Hepatocyte (in vitro differentiated cells): Measurements from ENCODE around the gene MYO1B. TPM values are rescaled to one million over a fixed set of nuclear protein-coding genes. Genes with fewer than 3 reads are reported as not detected.

Experiments used
- DNase-seq: peaks from one replicate; pipeline ENCODE4 v3.0.0-alpha.2; 2016; ENCODE audit warnings: low spot score
- H2AFZ ChIP-seq: fragments of 200-600 bp; sonication (generic); 2 replicates; pipeline ENCODE4 v1.6.0; 2016; ENCODE audit warnings: antibody characterized with exemption, mild to moderate bottlenecking
- H3K27ac ChIP-seq: fragments of 200-600 bp; sonication (generic); 2 replicates; pipeline ENCODE4 v1.5.1; 2016; ENCODE audit warnings: mild to moderate bottlenecking
- H3K27me3 ChIP-seq: fragments of 200-600 bp; sonication (generic); 2 replicates; pipeline ENCODE4 v1.6.1; 2016
- H3K36me3 ChIP-seq: fragments of 200-600 bp; sonication (generic); replicated peaks from 2 replicates; pipeline ENCODE4 v1.5.1; 2016; ENCODE audit warnings: low read depth; ENCODE audit not compliant: insufficient read depth
- H3K4me1 ChIP-seq: fragments of 200-600 bp; sonication (generic); 2 replicates; pipeline ENCODE4 v1.5.1; 2016; ENCODE audit warnings: mild to moderate bottlenecking, moderate library complexity; ENCODE audit not compliant: insufficient read depth
- H3K4me2 ChIP-seq: fragments of 200-600 bp; sonication (generic); 2 replicates; pipeline ENCODE4 v1.6.0; 2016
- H3K4me3 ChIP-seq: fragments of 200-600 bp; sonication (generic); 2 replicates; pipeline ENCODE4 v1.5.1; 2016; ENCODE audit warnings: mild to moderate bottlenecking
- H3K79me2 ChIP-seq: fragments of 200-600 bp; sonication (generic); 2 replicates; pipeline ENCODE4 v1.6.0; 2017; ENCODE audit warnings: mild to moderate bottlenecking
- H3K9me2 ChIP-seq: fragments of 200-600 bp; sonication (generic); replicated peaks from 2 replicates; pipeline ENCODE4 v1.6.0; 2017; ENCODE audit warnings: mild to moderate bottlenecking; ENCODE audit not compliant: insufficient read depth
- H3K9me3 ChIP-seq: fragments of 200-600 bp; sonication (generic); 2 replicates; pipeline ENCODE4 v1.5.1; 2016; ENCODE audit warnings: low read depth, mild to moderate bottlenecking
- H4K20me1 ChIP-seq: fragments of 200-600 bp; sonication (generic); 2 replicates; pipeline ENCODE4 v1.6.0; 2016; ENCODE audit warnings: mild to moderate bottlenecking; ENCODE audit not compliant: insufficient read depth, poor library complexity, severe bottlenecking
- CTCF ChIP-seq: fragments of 200-600 bp; sonication (generic); IDR thresholded peaks from 2 replicates; pipeline ENCODE4 v1.5.1; 2016; ENCODE audit warnings: antibody characterized with exemption, mild to moderate bottlenecking; ENCODE audit not compliant: poor library complexity
- EZH2 ChIP-seq: fragments of 200-600 bp; sonication (generic); IDR thresholded peaks from 2 replicates; pipeline ENCODE4 v1.6.1; 2016; ENCODE audit warnings: antibody characterized with exemption, mild to moderate bottlenecking, borderline replicate concordance
- EZH2phosphoT487 ChIP-seq: fragments of 200-600 bp; sonication (generic); IDR thresholded peaks from one replicate; pipeline ENCODE4 v1.6.1; 2018; ENCODE audit warnings: antibody characterized with exemption, mild to moderate bottlenecking, low read depth, moderate library complexity; ENCODE audit not compliant: unreplicated experiment, severe bottlenecking
- WGBS: methylation state at CpG from one replicate; pipeline ENCODE4 v1.1.6; 2016; ENCODE audit warnings: low lambda C conversion rate; ENCODE audit errors: missing lambda C conversion rate; 5-methylcytosine and 5-hydroxymethylcytosine counted together
- polyA plus RNA-seq: library from polyadenylated mRNA; unstranded; fragments of >200 nt; fragmentation: Nextera tagmentation; extraction: Ambion mirVana; gene quantifications from 2 replicates; pipeline ENCODE4 v1.2.1, GENCODE V29; 2016
- total RNA-seq: library from RNA; depleted of rRNA; stranded (reverse); fragments of >200 nt; gene quantifications from 2 replicates; pipeline ENCODE4 v1.2.3, GENCODE V29; 2014

The MYO1B gene
- total and polyA plus RNA-seq, 2 experiments from 2014 or later: 43.4 to 91.6 TPM

DNA sequence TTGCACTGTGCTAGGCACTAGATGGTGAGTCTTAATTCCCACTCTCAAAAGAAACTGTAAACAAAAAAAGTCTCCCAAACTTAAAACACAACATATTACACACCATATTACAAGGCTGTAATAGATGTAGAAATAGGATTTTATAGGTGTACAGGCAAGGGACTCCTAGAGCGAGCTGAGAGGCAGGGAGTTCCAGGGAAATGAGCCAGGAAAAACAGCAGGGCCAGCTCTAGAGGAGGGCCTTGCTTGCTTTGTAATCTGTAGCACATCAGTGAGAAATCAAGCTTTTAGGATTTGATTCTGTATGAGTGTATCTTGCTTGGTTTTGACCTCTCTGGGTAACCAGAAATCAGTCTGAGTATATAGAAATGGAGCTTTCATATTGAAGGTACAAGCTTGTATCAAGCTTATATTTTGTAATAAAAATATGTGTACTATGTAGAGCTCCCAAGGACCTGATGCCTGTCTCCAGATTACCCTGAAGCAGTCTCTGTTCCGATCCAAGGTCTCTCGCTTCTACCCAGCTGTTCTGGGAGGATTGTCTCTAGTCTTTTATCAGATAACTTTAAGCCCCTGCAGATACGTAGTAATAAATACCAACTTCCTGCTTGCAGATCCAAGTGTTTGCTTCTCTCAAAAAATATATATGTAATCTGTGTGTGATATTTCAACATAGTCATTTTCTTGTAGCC lies 73.0 kb downstream of the MYO1B start:
- H3K4me3 ChIP-seq: no peak overlapping the region
- H3K9me3 ChIP-seq: no peaks in the 10 kb centered on the region
- H3K4me1 ChIP-seq: peaks cover 28% of the 10 kb centered on the region
- no peak overlapping the region for H2AFZ ChIP-seq
- no peaks in the 10 kb centered on the region for H3K36me3 ChIP-seq
- peak overlapping the region; percentile 58 for H3K27ac ChIP-seq
- peak overlapping the region; percentile 54 for H3K4me2 ChIP-seq
- no peaks in the 10 kb centered on the region for H3K27me3 ChIP-seq
- H3K79me2 ChIP-seq: peaks cover 72% of the 10 kb centered on the region
- WGBS: 35% methylated on average over 4 of the region's 4 CpGs
- no peaks in the 10 kb centered on the region for H4K20me1 ChIP-seq
- no peaks in the 10 kb centered on the region for H3K9me2 ChIP-seq
- TF ChIP-seq EZH2phosphoT487 (no peak), CTCF (no peak), EZH2 (no peak)
- DNase-seq: no peak

- Histone ChIP-seq H3K79me2 (peaks cover 73% of the 10 kb centered on the region), H3K36me3 (no peaks in the 10 kb centered on the region), H2AFZ (no peak overlapping the region), H4K20me1 (no peaks in the 10 kb centered on the region), H3K9me2 (no peaks in the 10 kb centered on the region), H3K4me1 (peaks cover 28% of the 10 kb centered on the region), H3K4me3 (no peak overlapping the region), H3K4me2 (peak overlapping the region; percentile 54), H3K27me3 (no peaks in the 10 kb centered on the region), H3K27ac (peak overlapping the region; percentile 58), H3K9me3 (no peaks in the 10 kb centered on the region)
- DNase-seq: peak; percentile 76
- TF ChIP-seq EZH2phosphoT487: no peak
- TF ChIP-seq EZH2: no peak
- no peak for TF ChIP-seq CTCF
Measured at GRCh38 chr2:191318729-191319078, 73.5 kb downstream of the MYO1B start.

DNA sequence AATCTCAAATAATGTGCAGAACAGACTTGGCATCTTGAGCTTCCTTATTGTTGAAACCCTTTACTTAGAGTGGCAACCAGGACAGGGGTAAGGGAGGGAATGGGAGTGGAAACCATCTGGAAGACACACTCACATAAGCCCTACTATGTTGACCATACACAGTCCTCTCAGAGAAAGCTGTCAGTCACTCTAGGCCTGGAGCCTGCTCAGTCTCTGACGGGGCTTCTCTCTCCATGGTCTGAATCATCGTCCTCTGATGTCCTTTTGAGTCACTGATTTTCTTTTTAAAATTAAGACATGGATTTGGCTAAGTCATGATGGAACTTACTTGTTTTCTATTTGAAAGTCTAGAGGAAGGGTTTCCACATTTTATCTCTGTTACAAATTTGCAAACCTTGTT lies 74.0 kb downstream of the MYO1B start:
- no peak for TF ChIP-seq CTCF
- TF ChIP-seq EZH2: no peak
- no peak for TF ChIP-seq EZH2phosphoT487
- peak overlapping the region; percentile 58 for H3K27ac ChIP-seq
- H3K9me2 ChIP-seq: no peaks in the 10 kb centered on the region
- peak overlapping the region; percentile 54 for H3K4me2 ChIP-seq
- no peaks in the 10 kb centered on the region for H3K27me3 ChIP-seq
- DNase-seq: no peak
- no peaks in the 10 kb centered on the region for H4K20me1 ChIP-seq
- H3K36me3 ChIP-seq: no peaks in the 10 kb centered on the region
- H3K9me3 ChIP-seq: no peaks in the 10 kb centered on the region
- no peak overlapping the region for H2AFZ ChIP-seq
- 77% methylated on average over 2 of the region's 2 CpGs for WGBS
- peaks cover 73% of the 10 kb centered on the region for H3K79me2 ChIP-seq
- H3K4me3 ChIP-seq: no peak overlapping the region
- H3K4me1 ChIP-seq: peaks cover 28% of the 10 kb centered on the region

DNA sequence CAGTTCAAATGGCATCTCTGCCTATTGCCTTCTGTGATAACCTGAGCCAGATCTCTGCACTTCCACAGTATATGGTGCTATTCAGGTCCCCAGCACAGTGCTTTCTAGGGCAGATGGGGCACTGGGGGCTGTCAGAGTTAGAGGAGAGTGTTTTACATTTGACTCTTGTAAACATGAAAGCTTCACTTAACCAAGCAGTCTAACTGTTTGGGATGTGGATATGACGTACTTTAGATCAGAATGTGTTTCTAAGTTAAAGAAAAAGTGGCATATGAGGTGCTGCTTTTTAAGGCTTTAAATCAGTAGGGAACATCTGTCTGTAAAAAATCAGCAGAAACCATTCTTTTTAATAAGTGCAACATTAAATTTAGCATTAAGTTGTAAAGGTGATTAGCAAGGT lies 75.7 kb downstream of the MYO1B start:
- Histone ChIP-seq H3K36me3 (no peaks in the 10 kb centered on the region), H3K9me3 (no peaks in the 10 kb centered on the region), H3K79me2 (peaks cover 66% of the 10 kb centered on the region), H3K27ac (no peak overlapping the region), H2AFZ (no peak overlapping the region), H3K4me1 (peaks cover 28% of the 10 kb centered on the region), H3K4me2 (no peak overlapping the region), H3K4me3 (no peak overlapping the region), H3K27me3 (no peaks in the 10 kb centered on the region), H4K20me1 (no peaks in the 10 kb centered on the region), H3K9me2 (no peaks in the 10 kb centered on the region)
- WGBS: 74% methylated on average over 1 of the region's 1 CpG
- TF ChIP-seq EZH2 (no peak), EZH2phosphoT487 (no peak), CTCF (no peak)
- DNase-seq: no peak
